ENCODE measurements around the gene ATXN1. TPM values are rescaled to one million over a fixed set of nuclear protein-coding genes. Genes with fewer than 3 reads are reported as not detected.

Gene ATXN1
- total RNA-seq, 4 donors from 2014 or later: 21.0 to 102 (median 51.1) TPM

DNA sequence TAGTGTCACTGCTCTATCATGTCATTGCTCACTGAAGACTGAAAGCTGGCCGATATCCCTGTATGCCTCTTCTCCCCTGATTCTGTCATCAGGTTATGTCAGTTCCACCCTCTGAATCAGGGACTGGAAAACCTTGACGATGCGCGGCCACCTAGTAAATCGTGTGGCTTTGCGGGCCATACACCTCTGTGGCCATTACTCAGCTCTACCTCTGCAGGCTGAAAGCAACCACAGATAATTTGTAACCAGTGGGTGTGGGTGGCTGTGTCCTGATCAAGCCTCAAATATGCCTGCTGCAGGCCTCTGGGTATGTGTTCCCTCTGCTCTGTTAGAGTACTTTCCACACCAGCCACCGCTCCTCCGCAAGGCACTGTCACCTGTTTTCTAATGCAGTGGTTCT is 417.7 kb downstream of the ATXN1 start:
- Histone ChIP-seq H3K27ac (peak overlapping the region; percentile 72 to 80), H3K27me3 (no peaks in the 10 kb centered on the region), H3K36me3 (no peaks in the 10 kb centered on the region), H3K9me3 (no peaks in the 10 kb centered on the region), H3K4me3 (no peak overlapping the region), H3K4me1 (peaks cover 6 to 11% of the 10 kb centered on the region in 2 donors)
- no peak for DNase-seq
- no peak for TF ChIP-seq POLR2A (IDR thresholded peaks at IDR 0.05)
- TF ChIP-seq, protein P1, sequence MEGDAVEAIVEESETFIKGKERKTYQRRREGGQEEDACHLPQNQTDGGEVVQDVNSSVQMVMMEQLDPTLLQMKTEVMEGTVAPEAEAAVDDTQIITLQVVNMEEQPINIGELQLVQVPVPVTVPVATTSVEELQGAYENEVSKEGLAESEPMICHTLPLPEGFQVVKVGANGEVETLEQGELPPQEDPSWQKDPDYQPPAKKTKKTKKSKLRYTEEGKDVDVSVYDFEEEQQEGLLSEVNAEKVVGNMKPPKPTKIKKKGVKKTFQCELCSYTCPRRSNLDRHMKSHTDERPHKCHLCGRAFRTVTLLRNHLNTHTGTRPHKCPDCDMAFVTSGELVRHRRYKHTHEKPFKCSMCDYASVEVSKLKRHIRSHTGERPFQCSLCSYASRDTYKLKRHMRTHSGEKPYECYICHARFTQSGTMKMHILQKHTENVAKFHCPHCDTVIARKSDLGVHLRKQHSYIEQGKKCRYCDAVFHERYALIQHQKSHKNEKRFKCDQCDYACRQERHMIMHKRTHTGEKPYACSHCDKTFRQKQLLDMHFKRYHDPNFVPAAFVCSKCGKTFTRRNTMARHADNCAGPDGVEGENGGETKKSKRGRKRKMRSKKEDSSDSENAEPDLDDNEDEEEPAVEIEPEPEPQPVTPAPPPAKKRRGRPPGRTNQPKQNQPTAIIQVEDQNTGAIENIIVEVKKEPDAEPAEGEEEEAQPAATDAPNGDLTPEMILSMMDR (IDR thresholded peaks at IDR 0.05): no peak
- intact Hi-C loops (cut with DNase I; ENCODE audit: low total_unique reads): loop anchor here (10.0 kb wide), 1 partner anchor 61 kb away; no protein-coding TSS in a partner anchor

DNA sequence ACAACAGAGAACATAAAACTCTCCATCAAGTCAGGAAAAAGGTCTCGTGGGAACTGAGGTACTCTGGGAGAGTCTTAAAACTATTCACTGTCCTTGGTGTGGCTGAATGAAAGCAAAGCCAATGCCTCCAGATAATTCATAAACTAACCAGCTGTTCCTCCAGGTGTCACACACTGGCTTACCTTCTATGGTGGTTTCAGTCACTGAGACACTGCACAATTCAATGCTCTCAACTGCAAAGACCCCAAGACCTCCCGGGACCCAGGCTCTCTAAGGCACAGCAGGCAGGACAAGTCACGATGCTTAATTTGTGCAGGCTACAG is 422.0 kb downstream of the ATXN1 start:
- H3K27me3 ChIP-seq: no peaks in the 10 kb centered on the region
- no peak overlapping the region for H3K4me3 ChIP-seq
- peak overlapping the region; percentile 72 to 78 for H3K27ac ChIP-seq
- intact Hi-C loops (cut with DNase I; ENCODE audit: low total_unique reads): loop anchor here (5.0 kb wide), 1 partner anchor 423 kb away; the partner anchor contains the start of gene ATXN1
- H3K4me1 ChIP-seq: peaks cover 17 to 35% of the 10 kb centered on the region in 2 donors
- DNase-seq: no peak
- TF ChIP-seq, protein P1 (IDR thresholded peaks at IDR 0.05): no peak
- TF ChIP-seq POLR2A (IDR thresholded peaks at IDR 0.05): no peak
- H3K36me3 ChIP-seq: no peaks in the 10 kb centered on the region
- no peaks in the 10 kb centered on the region for H3K9me3 ChIP-seq

- TF ChIP-seq POLR2A (IDR thresholded peaks at IDR 0.05): no peak
- TF ChIP-seq, protein P1 (IDR thresholded peaks at IDR 0.05): peak; percentile 49 to 66 (median 52)
- H3K4me1 ChIP-seq: peaks cover 17 to 35% of the 10 kb centered on the region in 2 donors
- H3K27ac ChIP-seq: peak overlapping the region; percentile 72 to 78
- H3K36me3 ChIP-seq: no peaks in the 10 kb centered on the region
- peak; percentile 89 to 93 for DNase-seq
- no peaks in the 10 kb centered on the region for H3K9me3 ChIP-seq
- no peak overlapping the region for H3K4me3 ChIP-seq
- no peaks in the 10 kb centered on the region for H3K27me3 ChIP-seq
- intact Hi-C loops (cut with DNase I; ENCODE audit: low total_unique reads): loop anchor here (5.0 kb wide), 1 partner anchor 424 kb away; the partner anchor contains the start of gene ATXN1
Observed at GRCh38 chr6:16338577-16339264, 422.5 kb downstream of the ATXN1 start.

GRCh38 chr6:16337295-16337975 is 423.8 kb downstream of the ATXN1 start:
- H3K36me3 ChIP-seq: no peaks in the 10 kb centered on the region
- H3K4me1 ChIP-seq: peaks cover 17 to 42% of the 10 kb centered on the region in 2 donors
- no peaks in the 10 kb centered on the region for H3K27me3 ChIP-seq
- H3K9me3 ChIP-seq: no peaks in the 10 kb centered on the region
- H3K27ac ChIP-seq: peak overlapping the region; percentile 72 to 78
- TF ChIP-seq, protein P1 (IDR thresholded peaks at IDR 0.05): no peak
- TF ChIP-seq POLR2A (IDR thresholded peaks at IDR 0.05): no peak
- no peak overlapping the region for H3K4me3 ChIP-seq
- DNase-seq: peak; percentile 96 to 97
- intact Hi-C loops (cut with DNase I; ENCODE audit: low total_unique reads): loop anchor here (5.0 kb wide), 1 partner anchor 425 kb away; the partner anchor contains the start of gene ATXN1

DNA sequence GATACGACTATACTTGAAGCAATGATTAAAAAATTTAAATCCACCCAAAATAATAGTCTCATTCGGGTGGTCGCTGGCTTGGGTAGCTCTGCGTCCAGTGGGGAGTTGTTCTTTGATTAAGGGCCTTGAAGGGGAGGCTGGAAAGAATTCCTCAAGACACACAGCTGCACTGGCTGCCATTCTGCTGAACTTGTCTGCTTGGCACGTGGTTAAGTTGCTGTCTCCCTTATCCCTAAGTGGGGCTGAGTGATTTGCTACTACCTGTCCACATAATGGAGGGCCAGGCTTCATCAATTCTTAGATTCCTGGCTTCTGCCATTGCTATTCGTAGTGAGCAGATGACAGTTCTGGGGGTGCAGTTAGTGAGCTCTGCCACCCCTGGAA is 424.4 kb downstream of the ATXN1 start:
- H3K27me3 ChIP-seq: no peaks in the 10 kb centered on the region
- TF ChIP-seq, protein P1 (IDR thresholded peaks at IDR 0.05): no peak
- TF ChIP-seq POLR2A (IDR thresholded peaks at IDR 0.05): no peak
- no peaks in the 10 kb centered on the region for H3K9me3 ChIP-seq
- peaks cover 17 to 48% of the 10 kb centered on the region in 2 donors for H3K4me1 ChIP-seq
- peak overlapping the region; percentile 72 to 78 for H3K27ac ChIP-seq
- intact Hi-C loops (cut with DNase I; ENCODE audit: low total_unique reads): loop anchor here (5.0 kb wide), 1 partner anchor 425 kb away; the partner anchor contains the start of gene ATXN1
- no peak overlapping the region for H3K4me3 ChIP-seq
- no peak for DNase-seq
- no peaks in the 10 kb centered on the region for H3K36me3 ChIP-seq
